Suprapubic skin (tissue), 3 donors: ENCODE measurements around the gene CMSS1.

Experiments
- EP300 ChIP-seq: sonication (generic); formaldehyde crosslinking; IDR thresholded peaks from one replicate; pipeline ENCODE4 v1.6.1; 2017; ENCODE audit warnings: antibody characterized with exemption
- POLR2A ChIP-seq, 2 donors: fragments of 450-650 bp; IDR thresholded peaks; one replicate each; pipeline ENCODE4 v1.6.1; 2017; ENCODE audit warnings: antibody characterized with exemption in 2 of 2, mild to moderate bottlenecking in 2 of 2, moderate library complexity in 2 of 2
- TF ChIP-seq, protein P1 (sequence below), 2 donors: fragments of 200-600 bp in 1 of 2; fragments of 450-650 bp in 1 of 2; sonication (generic) in 1 of 2; IDR thresholded peaks; one replicate each; pipeline ENCODE4 v1.5.1; 2016 to 2019; ENCODE audit warnings: antibody characterized with exemption in 2 of 2, mild to moderate bottlenecking in 1 of 2, moderate library complexity in 1 of 2

DNA sequence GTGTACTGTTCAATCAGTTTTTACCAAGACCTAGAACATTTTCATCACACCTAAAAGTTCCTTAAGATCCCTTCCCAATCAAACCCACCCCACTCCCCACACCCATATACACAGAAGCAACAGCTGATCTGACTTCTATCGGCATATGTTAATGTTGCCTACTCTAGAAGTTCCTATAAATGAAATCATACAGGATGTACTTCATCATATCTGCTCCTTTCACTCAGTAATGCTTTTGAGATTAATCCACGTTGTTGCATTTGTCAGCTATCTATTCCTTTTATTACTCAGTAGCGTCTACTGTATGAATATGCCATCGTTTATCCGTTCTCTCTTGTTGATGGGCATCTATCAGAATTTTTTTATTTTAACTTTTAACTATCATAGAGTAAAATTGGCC lies 310.9 kb downstream of the CMSS1 start:
- TF ChIP-seq, protein P1, sequence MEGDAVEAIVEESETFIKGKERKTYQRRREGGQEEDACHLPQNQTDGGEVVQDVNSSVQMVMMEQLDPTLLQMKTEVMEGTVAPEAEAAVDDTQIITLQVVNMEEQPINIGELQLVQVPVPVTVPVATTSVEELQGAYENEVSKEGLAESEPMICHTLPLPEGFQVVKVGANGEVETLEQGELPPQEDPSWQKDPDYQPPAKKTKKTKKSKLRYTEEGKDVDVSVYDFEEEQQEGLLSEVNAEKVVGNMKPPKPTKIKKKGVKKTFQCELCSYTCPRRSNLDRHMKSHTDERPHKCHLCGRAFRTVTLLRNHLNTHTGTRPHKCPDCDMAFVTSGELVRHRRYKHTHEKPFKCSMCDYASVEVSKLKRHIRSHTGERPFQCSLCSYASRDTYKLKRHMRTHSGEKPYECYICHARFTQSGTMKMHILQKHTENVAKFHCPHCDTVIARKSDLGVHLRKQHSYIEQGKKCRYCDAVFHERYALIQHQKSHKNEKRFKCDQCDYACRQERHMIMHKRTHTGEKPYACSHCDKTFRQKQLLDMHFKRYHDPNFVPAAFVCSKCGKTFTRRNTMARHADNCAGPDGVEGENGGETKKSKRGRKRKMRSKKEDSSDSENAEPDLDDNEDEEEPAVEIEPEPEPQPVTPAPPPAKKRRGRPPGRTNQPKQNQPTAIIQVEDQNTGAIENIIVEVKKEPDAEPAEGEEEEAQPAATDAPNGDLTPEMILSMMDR (IDR thresholded peaks at IDR 0.05), result no peak
- TF ChIP-seq POLR2A (IDR thresholded peaks at IDR 0.05) (no peak), EP300 (no peak)
